GM18907 (cell line): ENCODE results near the gene CHIT1.

Source experiments
- ATAC-seq: cut with Tn5 transposase; IDR thresholded peaks from one replicate; pipeline ENCODE4 v1.9.1; 2021; ENCODE audit warnings: mild to moderate bottlenecking, moderate library complexity; ENCODE audit not compliant: unreplicated experiment

The CHIT1 gene

GRCh38 chr1:203189951-203190352 is 39.5 kb downstream of the CHIT1 start:
- ATAC-seq = no peak

- no peak for ATAC-seq
Measured at GRCh38 chr1:203188686-203189232, 40.7 kb downstream of the CHIT1 start.

- ATAC-seq = no peak
Measured at GRCh38 chr1:203187689-203188264, 41.7 kb downstream of the CHIT1 start.

GRCh38 chr1:203187304-203187685 is 42.2 kb downstream of the CHIT1 start:
- ATAC-seq = no peak

- no peak for ATAC-seq
Measured at GRCh38 chr1:203186446-203187303, 42.8 kb downstream of the CHIT1 start, which contains the start of gene CHI3L1. Gene CHI3L1, minus strand, starts transcription at chr1:203186704. Its CDS starts 81 bp downstream, at chr1:203186623.

GRCh38 chr1:203186091-203186445 is 43.4 kb downstream of the CHIT1 start:
- no peak for ATAC-seq

GRCh38 chr1:203185585-203185984 is 43.9 kb downstream of the CHIT1 start:
- no peak for ATAC-seq

- no peak for ATAC-seq
Measured at GRCh38 chr1:203185061-203185461, 44.4 kb downstream of the CHIT1 start.

- no peak for ATAC-seq
Measured at GRCh38 chr1:203184467-203184866, 45.0 kb downstream of the CHIT1 start.

- no peak for ATAC-seq
Measured at GRCh38 chr1:203183828-203184227, 45.6 kb downstream of the CHIT1 start.

GRCh38 chr1:203182387-203182953 is 47.0 kb downstream of the CHIT1 start:
- no peak for ATAC-seq

- ATAC-seq = no peak
Measured at GRCh38 chr1:203181586-203182386, 47.7 kb downstream of the CHIT1 start.

- no peak for ATAC-seq
Measured at GRCh38 chr1:203180611-203181330, 48.7 kb downstream of the CHIT1 start.

GRCh38 chr1:203179667-203180005 is 49.8 kb downstream of the CHIT1 start:
- ATAC-seq = no peak

- ATAC-seq = no peak
Measured at GRCh38 chr1:203178821-203179666, 50.4 kb downstream of the CHIT1 start.

GRCh38 chr1:203178083-203178482 is 51.4 kb downstream of the CHIT1 start:
- no peak for ATAC-seq

- no peak for ATAC-seq
Measured at GRCh38 chr1:203177470-203178039, 51.9 kb downstream of the CHIT1 start.

GRCh38 chr1:203177036-203177405 is 52.5 kb downstream of the CHIT1 start:
- no peak for ATAC-seq
